ENCODE results near the gene IMPDH1.

Gene IMPDH1

DNA sequence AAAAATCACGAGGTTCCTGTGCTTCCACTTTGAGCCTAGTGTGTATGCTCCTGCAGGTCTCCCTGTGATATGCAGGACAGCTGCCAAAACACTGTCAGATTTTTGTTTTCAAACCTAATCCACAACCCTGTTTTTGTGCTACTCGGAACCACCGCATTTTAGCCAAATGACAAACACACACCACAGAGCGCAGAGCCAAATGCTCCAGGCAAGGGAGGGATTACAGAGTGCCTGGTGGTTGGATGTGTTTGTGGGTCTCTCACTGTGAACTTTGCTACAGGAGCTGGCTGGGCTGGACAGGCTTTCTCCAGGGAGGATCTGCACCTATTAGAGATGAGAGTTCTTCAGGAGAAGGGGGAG lies 60.3 kb downstream of the IMPDH1 start:
- Mint-ChIP-seq H3K27me3 (peaks cover 52% of the 10 kb centered on the region), H3K4me1 (ENCODE audit: low read depth) (peaks cover 5% of the 10 kb centered on the region), H3K36me3 (ENCODE audit: low read depth) (no peaks in the 10 kb centered on the region), H3K9me3 (no peaks in the 10 kb centered on the region), H3K4me3 (no peak overlapping the region), H3K27ac (no peak overlapping the region)
- intact Hi-C loops (cut with micrococcal nuclease): loop anchor here (10.0 kb wide), 1 partner anchor 105 kb away; the partner anchor contains the start of gene HILPDA

DNA sequence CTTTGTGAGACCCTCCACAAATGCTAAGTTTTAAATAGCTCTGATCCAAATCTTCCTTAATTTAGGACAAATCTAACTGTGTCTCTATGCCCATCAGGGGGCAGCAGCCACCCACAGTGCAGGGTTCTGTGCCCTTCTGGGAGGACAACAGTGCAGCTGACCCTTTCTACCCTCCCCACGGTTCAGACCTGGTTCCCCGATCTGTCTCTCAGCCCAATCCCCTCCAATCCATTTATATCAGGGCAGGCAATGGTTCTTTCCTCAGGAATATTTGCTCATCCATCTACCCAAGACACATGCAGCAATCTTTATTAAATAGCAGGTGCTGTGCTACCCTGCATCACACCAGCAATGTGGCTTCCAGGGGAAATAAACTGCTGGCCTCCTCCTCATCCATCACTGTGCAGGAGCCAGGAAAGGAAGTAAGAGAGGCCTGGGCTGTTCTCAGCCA lies 62.1 kb downstream of the IMPDH1 start:
- no peak overlapping the region for H3K4me3 Mint-ChIP-seq

DNA sequence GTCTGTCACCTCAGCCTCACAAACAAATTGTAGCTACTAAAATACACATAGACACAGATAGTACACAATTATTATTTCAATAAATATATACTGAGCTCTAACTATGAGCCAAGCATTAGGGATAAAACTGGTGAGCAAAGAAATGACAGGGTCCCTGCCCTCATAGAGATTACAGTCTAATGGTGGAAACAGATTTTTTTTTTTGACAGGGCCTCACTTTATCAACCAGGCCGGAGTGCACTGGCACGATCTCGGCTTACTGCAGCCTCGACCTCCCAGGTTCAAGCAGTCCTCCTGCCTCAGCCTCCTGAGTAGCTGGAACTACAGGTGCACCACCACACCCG lies 65.4 kb downstream of the IMPDH1 start:
- Mint-ChIP-seq H3K27ac (no peak overlapping the region), H3K36me3 (ENCODE audit: low read depth) (peaks cover 13% of the 10 kb centered on the region), H3K4me3 (no peak overlapping the region), H3K4me1 (ENCODE audit: low read depth) (peaks cover 14% of the 10 kb centered on the region), H3K27me3 (peaks cover 12% of the 10 kb centered on the region), H3K9me3 (no peaks in the 10 kb centered on the region)
- intact Hi-C loops (cut with micrococcal nuclease): loop anchor here (5.0 to 10.0 kb wide), 3 partner anchors 110 to 757 kb away; partner anchors contain the start of genes ARF5, GCC1, HILPDA and METTL2B

More for the DNA sequence above, 62.1 kb downstream of the IMPDH1 start:
- H3K9me3 Mint-ChIP-seq: no peaks in the 10 kb centered on the region
- H3K36me3 Mint-ChIP-seq (ENCODE audit: low read depth): peaks cover 4% of the 10 kb centered on the region
- H3K27ac Mint-ChIP-seq: no peak overlapping the region
- intact Hi-C loops (cut with micrococcal nuclease): loop anchor here (1.0 to 10.0 kb wide), 3 partner anchors 40 to 107 kb away; partner anchors contain the start of gene HILPDA
- H3K27me3 Mint-ChIP-seq: peaks cover 36% of the 10 kb centered on the region
- peaks cover 6% of the 10 kb centered on the region for H3K4me1 Mint-ChIP-seq (ENCODE audit: low read depth)

DNA sequence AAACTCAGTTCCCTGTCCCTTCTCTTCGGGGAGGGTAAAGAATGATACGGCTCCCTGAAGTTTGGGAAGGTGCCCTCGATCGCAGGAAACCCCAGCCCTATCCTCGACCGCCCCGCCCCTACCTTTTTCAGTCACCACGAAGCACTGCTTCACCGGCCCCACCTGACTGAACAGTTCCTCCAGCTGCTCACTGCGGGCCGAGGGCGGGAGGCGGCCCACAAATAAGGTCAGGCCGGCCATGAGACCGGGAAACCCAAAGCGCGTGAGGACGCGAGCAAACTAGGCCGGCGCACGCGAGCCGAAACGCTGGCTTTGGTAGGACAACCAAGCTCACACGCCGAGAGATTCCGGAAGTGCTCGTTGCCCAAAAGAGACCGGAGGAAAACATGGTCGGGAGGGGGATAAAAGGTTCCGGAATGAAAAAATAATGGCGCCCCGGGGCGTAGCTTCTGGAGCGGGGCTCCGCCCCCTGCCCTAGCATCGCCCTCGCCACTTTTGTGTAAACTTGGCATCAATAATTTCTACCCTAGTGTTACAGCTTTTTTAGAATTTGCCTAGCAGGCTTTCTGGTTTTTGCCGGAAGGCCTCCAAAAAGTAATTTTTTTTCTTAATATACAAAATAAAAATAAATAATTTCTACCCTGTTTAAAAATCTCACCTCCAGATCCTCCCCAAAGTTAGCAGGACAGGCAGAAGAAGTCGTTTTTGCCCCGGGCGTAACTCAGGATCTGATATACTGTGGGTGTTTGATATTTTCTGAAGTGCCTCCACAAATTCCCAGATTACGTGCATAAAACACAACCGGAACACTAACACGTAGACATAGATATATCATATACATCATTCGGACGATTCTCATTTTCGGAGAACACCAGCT lies 66.0 kb downstream of the IMPDH1 start, which contains the start of gene RBM28:
Gene RBM28, minus strand, starts transcription at position 355 of the 877 bp plus-strand sequence. Its CDS starts 115 bp downstream, at position 240.
- intact Hi-C loops (cut with micrococcal nuclease): loop anchor here (5.0 to 10.0 kb wide), 3 partner anchors 111 to 756 kb away; partner anchors contain the start of genes ARF5, GCC1, HILPDA and METTL2B
- H3K4me1 Mint-ChIP-seq (ENCODE audit: low read depth): peaks cover 14% of the 10 kb centered on the region
- no peaks in the 10 kb centered on the region for H3K9me3 Mint-ChIP-seq
- peaks cover 19% of the 10 kb centered on the region for H3K36me3 Mint-ChIP-seq (ENCODE audit: low read depth)
- peaks cover 7% of the 10 kb centered on the region for H3K27me3 Mint-ChIP-seq
- H3K4me3 Mint-ChIP-seq: peak within 1 kb of the TSS; percentile 95
- H3K27ac Mint-ChIP-seq: peak within 1 kb of the TSS; percentile 97

Data from dendritic cell treated with granulocyte-macrophage colony-stimulating factor and Interleukin-4, amounts not matched to agents 40 ng/mL and 50 ng/mL, for 4 days (primary cell).